ENCODE measurements around the gene AHDC1. TPM values are rescaled to one million over a fixed set of nuclear protein-coding genes. Genes with fewer than 3 reads are reported as not detected.

The AHDC1 gene
- total and polyA plus RNA-seq, 2 of the 13 experiments (the other 11 are each of a cell fraction or from before 2014, with no cell fraction given) = 1.0 to 2.7 TPM

DNA sequence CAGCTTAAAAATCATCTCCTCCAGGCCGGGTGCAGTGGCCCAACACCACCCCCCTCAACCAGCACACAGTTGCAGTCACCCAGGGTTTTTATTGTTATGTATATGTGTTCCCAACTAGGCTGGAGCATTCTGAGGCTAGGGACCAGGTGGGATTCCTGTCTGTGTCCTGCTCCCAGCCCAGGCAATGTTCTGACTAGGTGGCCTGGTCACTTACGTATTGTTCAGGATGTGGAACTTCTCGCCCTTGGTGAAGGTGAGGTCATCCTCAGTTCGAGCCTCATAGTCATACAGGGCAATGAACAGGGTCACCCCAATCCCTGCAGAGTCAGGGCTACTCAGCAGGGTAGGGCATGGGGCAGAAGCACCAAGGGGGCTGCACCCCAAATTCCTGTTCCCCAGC is 18.9 kb upstream of the AHDC1 start (continued):
- TF ChIP-seq, protein P1, sequence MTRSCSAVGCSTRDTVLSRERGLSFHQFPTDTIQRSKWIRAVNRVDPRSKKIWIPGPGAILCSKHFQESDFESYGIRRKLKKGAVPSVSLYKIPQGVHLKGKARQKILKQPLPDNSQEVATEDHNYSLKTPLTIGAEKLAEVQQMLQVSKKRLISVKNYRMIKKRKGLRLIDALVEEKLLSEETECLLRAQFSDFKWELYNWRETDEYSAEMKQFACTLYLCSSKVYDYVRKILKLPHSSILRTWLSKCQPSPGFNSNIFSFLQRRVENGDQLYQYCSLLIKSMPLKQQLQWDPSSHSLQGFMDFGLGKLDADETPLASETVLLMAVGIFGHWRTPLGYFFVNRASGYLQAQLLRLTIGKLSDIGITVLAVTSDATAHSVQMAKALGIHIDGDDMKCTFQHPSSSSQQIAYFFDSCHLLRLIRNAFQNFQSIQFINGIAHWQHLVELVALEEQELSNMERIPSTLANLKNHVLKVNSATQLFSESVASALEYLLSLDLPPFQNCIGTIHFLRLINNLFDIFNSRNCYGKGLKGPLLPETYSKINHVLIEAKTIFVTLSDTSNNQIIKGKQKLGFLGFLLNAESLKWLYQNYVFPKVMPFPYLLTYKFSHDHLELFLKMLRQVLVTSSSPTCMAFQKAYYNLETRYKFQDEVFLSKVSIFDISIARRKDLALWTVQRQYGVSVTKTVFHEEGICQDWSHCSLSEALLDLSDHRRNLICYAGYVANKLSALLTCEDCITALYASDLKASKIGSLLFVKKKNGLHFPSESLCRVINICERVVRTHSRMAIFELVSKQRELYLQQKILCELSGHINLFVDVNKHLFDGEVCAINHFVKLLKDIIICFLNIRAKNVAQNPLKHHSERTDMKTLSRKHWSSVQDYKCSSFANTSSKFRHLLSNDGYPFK (CRISPR knock-in tag; IDR thresholded peaks at IDR 0.05; ENCODE audit: borderline replicate concordance) = no peak
- no peak for TF ChIP-seq HES4 (CRISPR knock-in tag; IDR thresholded peaks at IDR 0.05; ENCODE audit: borderline replicate concordance)

DNA sequence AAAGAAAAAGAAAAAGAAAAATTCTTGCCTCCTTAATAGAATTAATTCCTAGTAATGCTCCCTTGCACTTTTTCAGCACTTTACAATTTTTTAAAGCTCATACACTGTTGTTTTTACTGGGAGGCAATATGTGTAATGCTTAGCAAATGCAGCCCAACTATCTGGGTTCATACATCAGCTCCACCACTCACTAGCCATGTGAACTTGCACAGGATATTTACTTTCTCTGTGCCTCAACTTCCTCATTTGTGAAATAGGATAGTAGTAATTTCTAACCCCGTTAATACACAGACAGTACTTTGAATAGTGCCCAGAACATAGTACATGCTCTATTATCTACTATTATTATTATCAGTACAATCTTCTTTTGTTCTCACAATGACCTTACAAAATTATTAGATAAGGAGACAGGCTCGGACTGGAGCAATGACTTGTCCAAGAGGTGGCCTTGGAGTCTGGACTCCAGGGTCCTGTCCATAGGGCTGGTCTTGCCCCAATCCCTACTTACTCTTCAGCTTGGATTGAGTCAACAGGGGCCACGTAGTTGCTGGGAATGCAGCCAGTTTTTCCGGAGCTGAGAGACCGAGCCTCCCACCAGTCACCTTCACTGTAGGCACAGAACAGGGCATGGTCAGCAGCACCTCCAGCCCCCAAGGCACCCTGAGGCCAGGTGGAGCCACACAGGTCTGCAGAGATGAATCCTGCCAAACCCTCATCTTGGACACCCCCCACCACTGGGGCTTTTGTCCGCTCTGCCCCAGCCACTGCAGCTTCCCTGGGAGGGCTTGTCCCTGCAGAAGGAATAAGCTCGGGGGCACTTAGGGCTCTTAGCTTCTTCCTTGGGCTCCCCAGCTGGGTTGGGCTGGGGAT is 17.3 kb upstream of the AHDC1 start:
- H2AFZ ChIP-seq (ENCODE audit: low read length) = no peak overlapping the region
- no peak for TF ChIP-seq FOXA1 (IDR thresholded peaks at IDR 0.05)
- peak; percentile 84 for TF ChIP-seq FOXA1 (CRISPR knock-in tag; IDR thresholded peaks at IDR 0.05)
- no peak for TF ChIP-seq KLF6 (CRISPR knock-in tag; IDR thresholded peaks at IDR 0.05)
- TF ChIP-seq PHF21A (CRISPR knock-in tag; IDR thresholded peaks at IDR 0.05) = peak; percentile 40; the same call in 1 of the 2 replicates
- peak; percentile 62 for TF ChIP-seq SOX5 (CRISPR knock-in tag; IDR thresholded peaks at IDR 0.05; ENCODE audit: borderline replicate concordance)
- TF ChIP-seq, protein P2, sequence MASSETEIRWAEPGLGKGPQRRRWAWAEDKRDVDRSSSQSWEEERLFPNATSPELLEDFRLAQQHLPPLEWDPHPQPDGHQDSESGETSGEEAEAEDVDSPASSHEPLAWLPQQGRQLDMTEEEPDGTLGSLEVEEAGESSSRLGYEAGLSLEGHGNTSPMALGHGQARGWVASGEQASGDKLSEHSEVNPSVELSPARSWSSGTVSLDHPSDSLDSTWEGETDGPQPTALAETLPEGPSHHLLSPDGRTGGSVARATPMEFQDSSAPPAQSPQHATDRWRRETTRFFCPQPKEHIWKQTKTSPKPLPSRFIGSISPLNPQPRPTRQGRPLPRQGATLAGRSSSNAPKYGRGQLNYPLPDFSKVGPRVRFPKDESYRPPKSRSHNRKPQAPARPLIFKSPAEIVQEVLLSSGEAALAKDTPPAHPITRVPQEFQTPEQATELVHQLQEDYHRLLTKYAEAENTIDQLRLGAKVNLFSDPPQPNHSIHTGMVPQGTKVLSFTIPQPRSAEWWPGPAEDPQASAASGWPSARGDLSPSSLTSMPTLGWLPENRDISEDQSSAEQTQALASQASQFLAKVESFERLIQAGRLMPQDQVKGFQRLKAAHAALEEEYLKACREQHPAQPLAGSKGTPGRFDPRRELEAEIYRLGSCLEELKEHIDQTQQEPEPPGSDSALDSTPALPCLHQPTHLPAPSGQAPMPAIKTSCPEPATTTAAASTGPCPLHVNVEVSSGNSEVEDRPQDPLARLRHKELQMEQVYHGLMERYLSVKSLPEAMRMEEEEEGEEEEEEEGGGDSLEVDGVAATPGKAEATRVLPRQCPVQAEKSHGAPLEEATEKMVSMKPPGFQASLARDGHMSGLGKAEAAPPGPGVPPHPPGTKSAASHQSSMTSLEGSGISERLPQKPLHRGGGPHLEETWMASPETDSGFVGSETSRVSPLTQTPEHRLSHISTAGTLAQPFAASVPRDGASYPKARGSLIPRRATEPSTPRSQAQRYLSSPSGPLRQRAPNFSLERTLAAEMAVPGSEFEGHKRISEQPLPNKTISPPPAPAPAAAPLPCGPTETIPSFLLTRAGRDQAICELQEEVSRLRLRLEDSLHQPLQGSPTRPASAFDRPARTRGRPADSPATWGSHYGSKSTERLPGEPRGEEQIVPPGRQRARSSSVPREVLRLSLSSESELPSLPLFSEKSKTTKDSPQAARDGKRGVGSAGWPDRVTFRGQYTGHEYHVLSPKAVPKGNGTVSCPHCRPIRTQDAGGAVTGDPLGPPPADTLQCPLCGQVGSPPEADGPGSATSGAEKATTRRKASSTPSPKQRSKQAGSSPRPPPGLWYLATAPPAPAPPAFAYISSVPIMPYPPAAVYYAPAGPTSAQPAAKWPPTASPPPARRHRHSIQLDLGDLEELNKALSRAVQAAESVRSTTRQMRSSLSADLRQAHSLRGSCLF (CRISPR knock-in tag; IDR thresholded peaks at IDR 0.05; ENCODE audit: borderline replicate concordance) = no peak
- peak; percentile 18; the same call in 1 of the 2 replicates for TF ChIP-seq ETV5 (CRISPR knock-in tag; IDR thresholded peaks at IDR 0.05; ENCODE audit: borderline replicate concordance)
- no peak for TF ChIP-seq NFYB (CRISPR knock-in tag; IDR thresholded peaks at IDR 0.05)
- TF ChIP-seq DNMT3B (CRISPR knock-in tag; conservative IDR thresholded peaks at IDR 0.05) = no peak
- peak; percentile 84 for TF ChIP-seq HNF4A (CRISPR knock-in tag; IDR thresholded peaks at IDR 0.05)
- no peak for TF ChIP-seq PAF1 (CRISPR knock-in tag; IDR thresholded peaks at IDR 0.05)

More for the DNA sequence above, 17.3 kb upstream of the AHDC1 start:
- POLR2A ChIA-PET = interaction anchor here (0.7 to 1.6 kb wide), 7 partner anchors 14 to 131 kb away, joined by 3 to 9 read pairs (median 4); partner anchors contain the start of gene AHDC1
- Histone ChIP-seq H3K27ac (ENCODE audit: extremely low read length, insufficient read depth, low read length) (peak overlapping the region; percentile 24), H3K4me3 (replicated peaks in 1 of 3; ENCODE audit: insufficient read depth in 1 of 3, low read depth in 2 of 3, low read length in 3 of 3) (peak overlapping the region in 1 of 3 experiments; percentile 50; a peak in 2 of 6 replicates), H3K36me3 (replicated peaks in 1 of 2; ENCODE audit: control insufficient read depth in 1 of 2, insufficient read depth in 2 of 2, low read length in 2 of 2) (no peaks in the 10 kb centered on the region), H3K4me2 (ENCODE audit: low read depth, low read length) (peak overlapping the region; percentile 76), H3K9ac (ENCODE audit: insufficient read depth, low read depth, low read length) (no peak overlapping the region), H3K9me3 (ENCODE audit: low read length) (no peaks in the 10 kb centered on the region), H3K27me3 (ENCODE audit: control insufficient read depth in 1 of 2, insufficient read depth in 2 of 2, low read length in 2 of 2) (peaks cover 0 to 8% of the 10 kb centered on the region in 2 experiments; a peak in 3 of 5 replicates), H4K20me1 (ENCODE audit: insufficient read depth, low read length) (no peaks in the 10 kb centered on the region), H3K4me1 (ENCODE audit: insufficient read depth, low read length) (peaks cover 45% of the 10 kb centered on the region), H3K79me2 (ENCODE audit: insufficient read depth, low read length) (no peaks in the 10 kb centered on the region)
- no TSS peak for BruUV-seq (replicated peaks)
- FAIRE-seq (peak; percentile 55), ATAC-seq (peak; percentile 73), DNase-seq (ENCODE audit: low spot score) (peak; percentile 78)
- CTCF ChIA-PET (ENCODE audit: low intra/inter-chr PET ratio, low total read pairs) = no interaction called here
- WGBS (ENCODE audit: low lambda C conversion rate) = 4% methylated on average over 4 of the region's 7 CpGs
- intact Hi-C loops (cut with micrococcal nuclease; ENCODE audit: unreplicated experiment) (no loop called here), in situ Hi-C loops (cut with HindIII; ENCODE audit: extremely low pct_ligation_motif_present, low pct_unique_long_range_greater_than_20kb) (no loop called here)

All from HepG2 (cell line).